ENCODE data around the gene CDH4.

The CDH4 gene

GRCh38 chr20:61304750-61305149, 52.7 kb downstream of the CDH4 start:
- TF ChIP-seq, protein P1, sequence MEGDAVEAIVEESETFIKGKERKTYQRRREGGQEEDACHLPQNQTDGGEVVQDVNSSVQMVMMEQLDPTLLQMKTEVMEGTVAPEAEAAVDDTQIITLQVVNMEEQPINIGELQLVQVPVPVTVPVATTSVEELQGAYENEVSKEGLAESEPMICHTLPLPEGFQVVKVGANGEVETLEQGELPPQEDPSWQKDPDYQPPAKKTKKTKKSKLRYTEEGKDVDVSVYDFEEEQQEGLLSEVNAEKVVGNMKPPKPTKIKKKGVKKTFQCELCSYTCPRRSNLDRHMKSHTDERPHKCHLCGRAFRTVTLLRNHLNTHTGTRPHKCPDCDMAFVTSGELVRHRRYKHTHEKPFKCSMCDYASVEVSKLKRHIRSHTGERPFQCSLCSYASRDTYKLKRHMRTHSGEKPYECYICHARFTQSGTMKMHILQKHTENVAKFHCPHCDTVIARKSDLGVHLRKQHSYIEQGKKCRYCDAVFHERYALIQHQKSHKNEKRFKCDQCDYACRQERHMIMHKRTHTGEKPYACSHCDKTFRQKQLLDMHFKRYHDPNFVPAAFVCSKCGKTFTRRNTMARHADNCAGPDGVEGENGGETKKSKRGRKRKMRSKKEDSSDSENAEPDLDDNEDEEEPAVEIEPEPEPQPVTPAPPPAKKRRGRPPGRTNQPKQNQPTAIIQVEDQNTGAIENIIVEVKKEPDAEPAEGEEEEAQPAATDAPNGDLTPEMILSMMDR (conservative IDR thresholded peaks at IDR 0.05; ENCODE audit: low read depth, low read length) = no peak
- DNase-seq (ENCODE audit: low read depth) = no peak
- H3K4me3 ChIP-seq (ENCODE audit: low read length) = no peak overlapping the region

- TF ChIP-seq, protein P1 (conservative IDR thresholded peaks at IDR 0.05; ENCODE audit: low read depth, low read length) = no peak
- no peak for DNase-seq (ENCODE audit: low read depth)
- H3K4me3 ChIP-seq (ENCODE audit: low read length) = no peak overlapping the region
Observed at GRCh38 chr20:61306937-61307475, 54.9 kb downstream of the CDH4 start.

GRCh38 chr20:61307686-61308476, 55.8 kb downstream of the CDH4 start:
- peak overlapping the region; percentile 11 for H3K4me3 ChIP-seq (ENCODE audit: low read length)
- DNase-seq (ENCODE audit: low read depth) = no peak
- TF ChIP-seq, protein P1 (conservative IDR thresholded peaks at IDR 0.05; ENCODE audit: low read depth, low read length) = no peak

DNA sequence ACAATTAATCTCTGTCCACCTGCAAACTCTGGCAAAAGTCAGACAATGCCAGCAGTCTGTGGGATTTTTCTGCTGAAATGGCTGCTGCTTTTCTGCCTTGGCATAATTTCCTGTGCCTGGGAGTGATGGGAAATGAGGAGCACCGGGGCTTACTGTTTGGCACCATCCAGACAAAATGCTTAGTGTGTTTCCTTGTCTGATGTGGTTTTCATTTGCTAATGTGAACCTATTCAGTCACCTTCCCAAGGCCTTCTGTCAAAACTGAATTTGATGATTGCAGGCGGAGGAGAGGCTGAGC, 56.4 kb downstream of the CDH4 start:
- peak overlapping the region; percentile 11 for H3K4me3 ChIP-seq (ENCODE audit: low read length)
- TF ChIP-seq, protein P1 (conservative IDR thresholded peaks at IDR 0.05; ENCODE audit: low read depth, low read length) = no peak

DNA sequence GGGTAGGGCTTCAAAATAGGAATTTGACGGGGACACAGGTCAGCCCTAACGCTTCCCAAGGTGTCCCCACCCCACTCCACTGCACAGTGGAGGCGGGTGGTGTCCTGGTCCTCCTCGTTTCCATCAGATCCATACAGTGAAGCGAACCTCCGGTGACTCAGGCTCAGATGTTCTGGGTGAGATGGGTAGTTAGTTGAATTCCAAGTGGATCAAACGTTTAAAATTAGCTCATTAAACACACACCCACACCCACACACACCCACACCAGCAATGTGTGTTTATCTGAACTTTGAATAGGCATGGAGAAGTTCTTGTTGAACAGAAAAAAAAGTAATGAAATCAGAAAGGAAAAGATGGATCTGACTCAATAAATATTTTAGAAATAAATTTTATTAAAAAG, 58.9 kb downstream of the CDH4 start:
- TF ChIP-seq, protein P1 (conservative IDR thresholded peaks at IDR 0.05; ENCODE audit: low read depth, low read length) = no peak
- no peak overlapping the region for H3K4me3 ChIP-seq (ENCODE audit: low read length)
- no peak for DNase-seq (ENCODE audit: low read depth)

More for the DNA sequence above, 56.4 kb downstream of the CDH4 start:
- no peak for DNase-seq (ENCODE audit: low read depth)

- H3K4me3 ChIP-seq (ENCODE audit: low read length) = no peak overlapping the region
- TF ChIP-seq, protein P1 (conservative IDR thresholded peaks at IDR 0.05; ENCODE audit: low read depth, low read length) = no peak
- no peak for DNase-seq (ENCODE audit: low read depth)
Observed at GRCh38 chr20:61311656-61312387, 59.8 kb downstream of the CDH4 start.
